Liver (tissue), 3 donors: ENCODE measurements around the gene PAN3.

Source experiments
- RXRA ChIP-seq, 2 donors: IDR thresholded peaks; 2 replicates each; pipeline ENCODE4 v1.6.1; 2017 to 2018; ENCODE audit warnings: antibody characterized with exemption in 2 of 2, mild to moderate bottlenecking in 1 of 2
- TAF1 ChIP-seq: conservative IDR thresholded peaks from 2 replicates; pipeline ENCODE4 v1.6.1; 2016; ENCODE audit warnings: antibody characterized with exemption, mild to moderate bottlenecking
- TF ChIP-seq, protein P1 (sequence below): fragments of 150-350 bp; IDR thresholded peaks from 2 replicates; pipeline ENCODE4 v1.5.1; 2017; ENCODE audit warnings: improper control_type of control experiment, low read depth, low read length; ENCODE audit not compliant: missing input control
- donor health status: healthy.
- donor health status: healthy.

DNA sequence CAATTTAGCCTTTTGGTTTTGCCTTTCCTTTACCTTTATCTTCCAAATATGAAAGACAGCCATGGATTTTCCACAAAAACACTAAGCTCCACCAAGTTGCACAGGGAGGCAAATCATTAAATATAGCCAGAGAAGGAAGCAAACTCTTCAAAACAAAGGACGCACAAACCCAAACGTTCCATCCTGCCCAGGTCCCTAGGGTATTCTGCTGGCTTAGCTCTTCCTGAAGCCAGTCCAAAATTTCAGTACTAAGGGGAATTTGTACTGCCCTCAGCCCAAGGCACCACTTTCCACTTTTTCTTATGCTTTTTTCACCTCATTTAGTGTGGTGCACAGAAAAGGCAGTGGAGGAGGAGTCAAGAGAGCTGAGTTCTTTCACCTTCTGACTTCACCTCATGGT lies 186.7 kb downstream of the PAN3 start:
- TF ChIP-seq RXRA (IDR thresholded peaks at IDR 0.05) (no peak), TAF1 (no peak)
- TF ChIP-seq, protein P1, sequence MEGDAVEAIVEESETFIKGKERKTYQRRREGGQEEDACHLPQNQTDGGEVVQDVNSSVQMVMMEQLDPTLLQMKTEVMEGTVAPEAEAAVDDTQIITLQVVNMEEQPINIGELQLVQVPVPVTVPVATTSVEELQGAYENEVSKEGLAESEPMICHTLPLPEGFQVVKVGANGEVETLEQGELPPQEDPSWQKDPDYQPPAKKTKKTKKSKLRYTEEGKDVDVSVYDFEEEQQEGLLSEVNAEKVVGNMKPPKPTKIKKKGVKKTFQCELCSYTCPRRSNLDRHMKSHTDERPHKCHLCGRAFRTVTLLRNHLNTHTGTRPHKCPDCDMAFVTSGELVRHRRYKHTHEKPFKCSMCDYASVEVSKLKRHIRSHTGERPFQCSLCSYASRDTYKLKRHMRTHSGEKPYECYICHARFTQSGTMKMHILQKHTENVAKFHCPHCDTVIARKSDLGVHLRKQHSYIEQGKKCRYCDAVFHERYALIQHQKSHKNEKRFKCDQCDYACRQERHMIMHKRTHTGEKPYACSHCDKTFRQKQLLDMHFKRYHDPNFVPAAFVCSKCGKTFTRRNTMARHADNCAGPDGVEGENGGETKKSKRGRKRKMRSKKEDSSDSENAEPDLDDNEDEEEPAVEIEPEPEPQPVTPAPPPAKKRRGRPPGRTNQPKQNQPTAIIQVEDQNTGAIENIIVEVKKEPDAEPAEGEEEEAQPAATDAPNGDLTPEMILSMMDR, result no peak
